ENCODE results near the gene TFF1. TPM values are rescaled to one million over a fixed set of nuclear protein-coding genes. Genes with fewer than 3 reads are reported as not detected.

Gene TFF1
- total RNA-seq, 1 donor from 2014 or later, result not detected

DNA sequence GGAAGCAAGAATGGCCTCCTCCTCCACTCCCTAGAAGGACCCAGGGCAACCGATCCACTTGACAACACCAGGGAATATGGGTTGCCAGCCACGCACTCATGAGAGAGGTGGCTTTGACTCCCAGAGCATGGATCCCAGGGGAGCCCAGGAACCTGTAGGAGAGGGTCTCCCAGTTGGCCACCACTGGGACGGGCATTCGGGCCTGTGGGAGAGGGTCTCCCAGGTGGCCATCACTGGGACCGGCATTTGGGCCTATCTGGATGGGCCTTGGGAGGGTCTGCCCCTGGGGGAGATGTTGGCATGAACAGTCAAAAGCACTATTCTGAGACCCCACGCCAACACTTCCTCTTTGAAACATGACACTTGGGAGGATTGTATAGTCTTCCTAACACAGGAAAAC lies 565 bp downstream of the TFF1 start:
- intact Hi-C loops (cut with micrococcal nuclease), result no loop called here

- intact Hi-C loops (cut with micrococcal nuclease), result no loop called here
These were observed 1.9 kb downstream of the TFF1 start for GRCh38 chr21:42364304-42364865.

GRCh38 chr21:42363312-42363711 lies 3.0 kb downstream of the TFF1 start:
- intact Hi-C loops (cut with micrococcal nuclease), result no loop called here

GRCh38 chr21:42362700-42363099 lies 3.6 kb downstream of the TFF1 start:
- intact Hi-C loops (cut with micrococcal nuclease), result no loop called here

- intact Hi-C loops (cut with micrococcal nuclease), result no loop called here
These were observed 4.1 kb downstream of the TFF1 start for GRCh38 chr21:42362198-42362597.

DNA sequence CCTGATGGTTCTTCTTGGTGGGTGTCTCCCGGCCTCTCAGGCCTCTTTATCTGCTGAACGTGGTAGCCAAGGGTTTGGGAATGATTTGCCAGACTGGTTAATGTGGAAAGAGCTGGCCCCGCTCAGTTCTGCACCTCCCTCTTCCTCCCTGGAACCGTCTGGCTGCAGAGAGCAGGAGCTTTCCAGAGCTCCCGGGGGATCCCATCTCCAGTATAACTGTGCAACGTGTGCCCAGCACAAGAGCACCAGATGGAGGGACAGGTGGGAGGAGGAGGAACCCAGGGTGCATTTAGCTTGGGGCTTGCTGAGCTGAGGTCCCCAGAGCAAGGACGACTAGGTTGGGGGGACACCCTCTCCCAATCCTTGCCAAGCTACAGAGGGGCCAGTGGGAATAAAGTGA lies 5.0 kb downstream of the TFF1 start:
- intact Hi-C loops (cut with micrococcal nuclease), result no loop called here

GRCh38 chr21:42360317-42360716 lies 6.0 kb downstream of the TFF1 start:
- intact Hi-C loops (cut with micrococcal nuclease), result loop anchor here (1.0 kb wide), 1 partner anchor 22 kb away; no protein-coding TSS in a partner anchor

- intact Hi-C loops (cut with micrococcal nuclease), result no loop called here
These were observed 7.4 kb downstream of the TFF1 start for GRCh38 chr21:42358937-42359336.

DNA sequence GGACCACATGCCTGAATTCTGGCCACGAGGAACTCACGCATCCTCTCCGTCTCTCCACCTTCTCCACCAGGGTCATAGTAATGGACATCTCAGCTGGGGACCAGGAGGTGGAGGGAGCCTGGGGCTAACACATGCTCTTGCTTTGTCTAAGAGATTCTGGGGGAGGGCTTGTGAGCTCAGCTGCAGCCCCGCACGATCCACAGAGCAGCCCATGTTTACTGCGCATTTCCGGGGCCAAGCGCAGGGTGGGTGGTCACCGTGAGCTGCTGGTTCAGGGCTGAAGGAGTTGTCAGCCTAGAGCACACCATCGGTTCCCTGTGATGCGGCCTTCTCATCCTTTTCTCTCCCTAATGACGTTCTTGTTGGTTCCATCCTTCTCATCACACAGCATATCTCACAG lies 8.1 kb downstream of the TFF1 start:
- intact Hi-C loops (cut with micrococcal nuclease), result no loop called here

- intact Hi-C loops (cut with micrococcal nuclease), result no loop called here
These were observed 9.0 kb downstream of the TFF1 start for GRCh38 chr21:42357307-42357706.

- intact Hi-C loops (cut with micrococcal nuclease), result no loop called here
These were observed 9.7 kb downstream of the TFF1 start for GRCh38 chr21:42356650-42357049.

GRCh38 chr21:42356046-42356445 lies 10.3 kb downstream of the TFF1 start:
- intact Hi-C loops (cut with micrococcal nuclease), result no loop called here

DNA sequence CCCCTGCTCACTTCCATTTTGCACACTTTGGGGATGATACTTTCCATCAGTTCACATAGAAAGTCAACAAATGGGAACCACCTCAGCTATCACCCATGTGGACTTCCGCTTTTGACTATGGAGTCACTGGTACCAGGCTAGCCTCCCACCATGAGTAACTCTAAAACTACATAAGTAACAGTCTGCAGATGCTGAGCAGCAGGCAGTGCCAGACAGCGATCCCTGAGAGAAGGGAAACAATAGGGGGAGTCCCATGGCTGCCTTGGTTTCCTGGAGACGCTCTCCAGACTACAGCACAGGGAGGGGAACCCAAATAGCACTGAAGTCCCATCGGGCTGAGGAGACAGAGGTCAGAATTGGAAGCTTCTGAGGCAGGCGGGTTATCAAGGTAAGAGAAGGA lies 12.7 kb downstream of the TFF1 start:
- intact Hi-C loops (cut with micrococcal nuclease), result no loop called here

- intact Hi-C loops (cut with micrococcal nuclease), result no loop called here
These were observed 13.8 kb downstream of the TFF1 start for GRCh38 chr21:42352441-42353095.

DNA sequence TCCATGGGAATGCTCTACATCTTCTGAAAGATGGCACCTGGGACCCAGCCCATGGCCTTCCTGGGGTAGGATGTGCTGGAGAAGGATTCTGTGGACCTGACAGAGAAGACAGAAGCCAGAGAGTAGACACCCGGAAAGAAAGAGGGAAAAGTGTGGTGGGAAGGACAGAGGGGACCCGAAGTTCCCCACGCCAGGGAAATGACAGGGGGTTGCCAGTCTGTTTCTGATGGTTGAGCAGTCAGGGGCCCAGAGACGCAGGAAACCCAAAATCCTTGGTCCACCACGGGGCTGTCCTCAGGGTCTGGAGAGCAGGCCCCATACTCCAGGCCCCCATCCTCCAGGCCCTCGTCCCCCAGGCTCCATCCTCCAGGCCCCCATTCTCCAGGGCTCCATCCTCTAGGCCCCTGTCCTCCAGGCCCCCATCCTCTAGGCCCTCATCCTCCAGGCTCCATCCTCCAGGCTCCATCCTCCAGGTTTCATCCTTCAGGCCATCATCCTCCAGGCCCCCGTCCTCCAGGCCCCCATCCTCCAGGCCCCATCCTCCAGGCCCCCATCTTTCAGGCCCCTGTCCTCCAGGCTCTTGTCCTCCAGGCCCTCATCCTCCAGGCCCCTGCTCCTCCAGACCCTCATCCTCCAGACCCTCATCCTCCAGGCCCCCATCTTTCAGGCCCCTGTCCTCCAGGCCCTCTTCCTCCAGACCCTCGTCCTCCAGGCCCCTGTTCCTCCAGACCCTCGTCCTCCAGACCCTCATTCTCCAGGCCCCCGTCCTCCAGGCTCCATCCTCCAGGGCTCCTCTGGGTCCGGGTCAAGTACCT lies 14.5 kb downstream of the TFF1 start:
- intact Hi-C loops (cut with micrococcal nuclease), result no loop called here

DNA sequence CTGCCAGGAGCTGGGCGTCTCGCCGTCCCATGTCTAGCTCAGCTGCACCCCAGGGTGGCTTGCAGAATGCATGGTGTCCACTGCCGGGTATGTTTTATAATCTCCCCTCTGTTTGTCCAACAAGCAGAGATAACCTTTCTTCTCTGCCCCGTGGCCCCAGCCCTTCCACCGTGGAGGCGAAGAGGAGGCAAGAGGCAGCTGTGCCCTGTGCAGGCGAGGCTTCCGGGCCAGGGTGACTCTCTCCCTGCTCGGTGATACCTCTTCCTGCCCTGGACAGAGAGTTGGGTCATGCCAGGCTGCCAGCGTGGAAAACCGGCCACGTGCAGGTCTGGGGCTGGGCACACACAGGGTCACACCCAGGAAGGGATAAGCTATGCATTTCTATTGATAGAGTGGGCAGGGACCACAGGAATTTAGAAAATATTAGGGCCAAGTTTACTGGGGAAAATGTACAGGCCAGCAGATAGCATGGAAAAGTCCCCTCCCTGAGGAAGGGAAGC lies 15.4 kb downstream of the TFF1 start, which contains the start of gene TFF2:
TFF2 (minus strand) TSS at position 68 of the 500 bp plus-strand sequence; CDS start at position 31, 37 bp downstream.
- intact Hi-C loops (cut with micrococcal nuclease), result no loop called here

GRCh38 chr21:42350318-42350910 lies 15.9 kb downstream of the TFF1 start:
- intact Hi-C loops (cut with micrococcal nuclease), result no loop called here

DNA sequence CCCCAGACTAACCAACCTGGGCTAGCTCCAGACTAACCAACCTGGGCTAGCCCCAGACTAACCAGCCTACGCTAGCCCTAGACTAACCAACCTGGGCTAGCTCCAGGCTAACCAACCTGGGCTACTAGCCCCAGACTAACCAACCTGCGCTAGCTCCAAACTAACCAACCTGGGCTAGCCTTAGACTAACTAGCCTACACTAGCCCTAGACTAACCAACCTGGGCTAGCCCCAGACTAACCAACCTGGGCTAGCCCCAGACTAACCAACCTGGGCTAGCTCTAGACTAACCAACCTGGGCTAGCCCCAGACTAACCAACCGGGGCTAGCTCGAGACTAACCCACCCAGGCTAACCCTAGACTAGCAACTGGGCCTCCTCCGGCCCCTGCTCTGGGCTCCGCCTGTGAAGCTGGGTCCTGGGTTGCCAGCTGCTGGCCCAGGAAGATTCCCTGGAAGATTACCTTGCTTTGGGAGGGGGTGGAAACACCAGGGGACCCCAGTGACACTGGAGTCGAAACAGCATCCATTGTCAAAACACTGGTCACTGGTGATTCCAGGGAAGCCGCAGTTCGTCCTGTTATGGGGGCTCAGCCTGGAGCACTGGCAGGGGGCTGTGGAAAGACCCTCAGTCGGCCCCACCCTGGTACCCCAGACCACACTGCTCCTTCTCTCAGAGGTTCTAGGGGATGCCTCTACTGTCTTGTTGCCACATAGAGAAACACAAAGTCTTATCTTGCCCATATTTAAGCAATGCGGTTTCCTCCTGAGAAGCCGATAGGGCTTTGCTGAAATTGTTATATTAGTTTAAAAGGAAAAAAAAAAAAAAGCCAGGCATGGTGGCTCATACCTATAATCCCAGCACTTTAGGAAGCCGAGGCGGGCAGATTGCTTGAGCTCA lies 16.7 kb downstream of the TFF1 start:
- intact Hi-C loops (cut with micrococcal nuclease), result no loop called here

GRCh38 chr21:42348762-42349161 lies 17.6 kb downstream of the TFF1 start:
- intact Hi-C loops (cut with micrococcal nuclease), result no loop called here

DNA sequence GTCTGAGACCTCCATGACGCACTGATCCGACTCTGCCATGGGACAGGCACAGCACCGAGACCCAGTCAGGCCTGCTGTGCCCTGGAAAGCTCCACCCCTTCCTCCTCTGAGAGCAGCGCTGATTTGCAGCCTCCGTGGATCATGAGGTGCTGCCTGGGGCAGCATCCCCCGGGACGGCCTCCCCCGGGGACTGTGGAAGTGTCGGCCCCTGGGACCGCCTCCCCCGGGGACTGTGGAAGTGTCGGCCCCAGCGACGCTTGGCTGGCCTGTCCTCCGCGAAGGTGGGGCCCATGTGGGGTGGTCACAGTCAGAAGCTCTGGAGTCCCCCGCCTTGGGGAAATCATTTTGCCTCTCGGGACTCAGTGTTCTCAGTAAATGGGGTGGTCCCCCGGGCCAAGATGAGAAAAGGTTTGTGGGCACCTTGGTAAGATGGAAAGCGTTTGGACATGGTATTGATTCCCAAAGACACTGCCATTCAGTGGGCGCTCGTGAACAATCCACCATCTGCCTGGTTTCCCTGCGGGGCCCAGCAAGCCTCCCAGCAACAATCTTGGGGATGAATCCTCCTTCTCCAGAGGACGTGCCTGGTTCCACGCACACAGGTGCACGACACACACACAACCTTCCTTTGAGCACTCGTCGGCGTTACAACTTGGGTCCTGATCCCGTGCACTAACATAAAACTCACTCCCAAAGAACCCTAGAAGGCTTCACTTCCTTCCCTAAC lies 18.6 kb downstream of the TFF1 start:
- intact Hi-C loops (cut with micrococcal nuclease), result no loop called here
